Keratinocyte (primary cell): ENCODE results near the gene PLK5. TPM values are rescaled to one million over a fixed set of nuclear protein-coding genes. Genes with fewer than 3 reads are reported as not detected.
"Not testable (repeated sequence)": the region's sequence is repeated elsewhere in the genome, so short reads cannot be mapped to it uniquely, and the experiment has no call there.

ENCODE experiments used
- DNase-seq: peaks from one replicate; pipeline ENCODE4 v3.0.0-alpha.2; 2011; ENCODE audit warnings: low read depth, missing footprints, low spot score
- FAIRE-seq: peaks from 2 replicates; lab custom pipeline; 2011; peaks lifted over from hg19 to GRCh38; lab: Jason Lieb, UNC
- H2AFZ ChIP-seq: 2 replicates; pipeline ENCODE4 v1.6.0; 2012; ENCODE audit warnings: low read length, control low read depth, inconsistent platforms; ENCODE audit not compliant: control insufficient read depth
- H3K27ac ChIP-seq: 2 replicates; pipeline ENCODE4 v1.5.1; 2011; ENCODE audit warnings: low read length; ENCODE audit not compliant: control insufficient read depth, insufficient read depth
- H3K27me3 ChIP-seq: 3 replicates; pipeline ENCODE4 v1.6.0; 2011; ENCODE audit warnings: low read length; ENCODE audit not compliant: control insufficient read depth, insufficient read depth; ENCODE audit errors: extremely low read depth
- H3K36me3 ChIP-seq, 2 experiments: 2 replicates in 1 of 2; 3 replicates in 1 of 2; pipeline ENCODE4 v1.5.1; 2011; ENCODE audit warnings: low read length in 2 of 2, mild to moderate bottlenecking in 1 of 2; ENCODE audit not compliant: control insufficient read depth in 2 of 2, insufficient read depth in 2 of 2; ENCODE audit errors: extremely low read depth in 1 of 2
- H3K4me1 ChIP-seq: 3 replicates; pipeline ENCODE4 v1.5.1; 2011; ENCODE audit warnings: low read length; ENCODE audit not compliant: control insufficient read depth, insufficient read depth; ENCODE audit errors: extremely low read depth
- H3K4me2 ChIP-seq: 3 replicates; pipeline ENCODE4 v1.6.0; 2011; ENCODE audit warnings: low read depth, low read length; ENCODE audit not compliant: control insufficient read depth, insufficient read depth; ENCODE audit errors: extremely low read depth
- H3K4me3 ChIP-seq, 3 experiments: fragments of 200-600 bp in 1 of 3; sonication (generic) in 1 of 3; 2 replicates in 2 of 3; 3 replicates in 1 of 3; pipeline ENCODE4 v1.5.1; 2011 to 2016; ENCODE audit warnings: low read length in 3 of 3, mild to moderate bottlenecking in 3 of 3, control low read depth in 2 of 3, inconsistent platforms in 1 of 3, low read depth in 1 of 3, mixed read lengths in 1 of 3, mixed run types in 1 of 3, moderate library complexity in 1 of 3; ENCODE audit not compliant: control insufficient read depth in 2 of 3, insufficient read depth in 2 of 3; ENCODE audit errors: extremely low read depth in 1 of 3
- H3K79me2 ChIP-seq: 2 replicates; pipeline ENCODE4 v1.6.0; 2012; ENCODE audit warnings: low read length; ENCODE audit not compliant: control insufficient read depth, insufficient read depth
- H3K9ac ChIP-seq: 3 replicates; pipeline ENCODE4 v1.6.0; 2011; ENCODE audit warnings: low read length; ENCODE audit not compliant: control insufficient read depth, insufficient read depth; ENCODE audit errors: extremely low read depth
- H3K9me1 ChIP-seq: 3 replicates; pipeline ENCODE4 v1.6.0; 2011; ENCODE audit warnings: low read length; ENCODE audit not compliant: control insufficient read depth, insufficient read depth; ENCODE audit errors: extremely low read depth
- H3K9me3 ChIP-seq: 2 replicates; pipeline ENCODE4 v1.5.1; 2012; ENCODE audit warnings: low read depth, low read length; ENCODE audit not compliant: control insufficient read depth
- H4K20me1 ChIP-seq: 3 replicates; pipeline ENCODE4 v1.6.0; 2011; ENCODE audit warnings: low read length; ENCODE audit not compliant: control insufficient read depth, insufficient read depth; ENCODE audit errors: extremely low read depth
- EZH2 ChIP-seq: IDR thresholded peaks from one replicate; pipeline ENCODE4 v1.6.1; 2012; ENCODE audit warnings: inconsistent platforms, mild to moderate bottlenecking, low read length, moderate library complexity
- dilution Hi-C: fragments of 300-500 bp; cut with MboI; formaldehyde crosslinking; loops from one replicate; pipeline ENCODE4 v1.7.0; 2020; ENCODE audit warnings: low sequenced_read_pairs; ENCODE audit not compliant: extremely low pct_ligation_motif_present
- polyA plus RNA-seq, 5 experiments: library from polyadenylated mRNA; depleted of rRNA in 3 of 5; stranded (reverse) in 3 of 5; stranded (forward) in 1 of 5; unstranded in 1 of 5; fragments of >200 nt; gene quantifications; 1 replicate in 1 of 5; 2 replicates in 3 of 5; 3 replicates in 1 of 5; pipeline versions ENCODE4 v1.2.1 to v1.2.3, GENCODE V29; 2011 to 2012; ENCODE audit warnings: missing spikeins in 2 of 5, low read depth in 1 of 5, low replicate concordance in 1 of 5
- TF ChIP-seq, protein P1 (sequence below), 3 experiments: IDR thresholded peaks in 1 of 3; conservative IDR thresholded peaks in 1 of 3; optimal IDR thresholded peaks in 1 of 3; 2 replicates in 2 of 3; 3 replicates in 1 of 3; pipeline versions ENCODE3 to v1.5.1; 2011; ENCODE audit warnings: low read length in 3 of 3, mild to moderate bottlenecking in 3 of 3, moderate library complexity in 2 of 3, control low read depth in 1 of 3, inconsistent platforms in 1 of 3; ENCODE audit not compliant: insufficient read depth in 2 of 3; ENCODE audit errors: extremely low read depth in 1 of 3

PLK5 gene
- polyA plus RNA-seq, 1 donor (not counting 4 experiments of a cell fraction or from before 2014, with no cell fraction given), result 0.05 TPM

DNA sequence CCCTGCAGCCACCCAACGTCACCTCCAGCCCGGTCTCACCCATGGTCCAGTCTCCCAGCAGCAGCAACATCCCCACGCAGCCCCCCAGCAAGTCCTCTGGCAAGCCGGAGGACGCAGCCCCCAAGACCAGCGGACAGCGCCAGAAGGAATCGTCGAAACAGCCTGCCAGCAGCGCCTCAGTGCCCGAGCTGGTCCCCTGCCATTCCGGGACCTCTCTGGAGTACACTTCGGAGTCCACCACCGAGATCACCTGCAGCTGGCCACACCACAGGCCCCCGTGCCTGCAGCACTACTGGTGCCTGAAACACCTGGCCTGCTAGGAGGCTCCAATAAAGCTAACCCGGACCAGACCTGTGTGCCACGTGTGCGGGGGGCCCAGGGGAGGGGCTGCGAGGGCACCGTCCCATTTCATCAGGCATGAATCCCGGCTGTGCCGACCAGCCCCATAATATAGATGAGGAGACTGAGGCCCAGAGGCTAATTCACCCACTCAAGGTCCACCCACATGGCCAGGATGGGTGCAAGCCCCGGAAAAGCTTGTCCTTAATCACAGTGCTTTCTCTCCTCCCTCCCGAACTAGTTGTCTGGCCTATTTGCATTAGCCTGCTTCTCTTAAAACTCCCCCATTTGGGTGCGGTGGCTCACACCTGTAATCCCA lies 26.2 kb upstream of the PLK5 start:
- H3K9me3 ChIP-seq, result no peaks in the 10 kb centered on the region
- no peaks in the 10 kb centered on the region for H3K36me3 ChIP-seq
- no peak for DNase-seq
- no peak overlapping the region for H3K9ac ChIP-seq
- no peak overlapping the region for H3K27ac ChIP-seq
- peaks cover 2% of the 10 kb centered on the region for H3K27me3 ChIP-seq
- no peaks in the 10 kb centered on the region for H3K79me2 ChIP-seq
- no peak overlapping the region for H3K4me3 ChIP-seq
- TF ChIP-seq, protein P1, sequence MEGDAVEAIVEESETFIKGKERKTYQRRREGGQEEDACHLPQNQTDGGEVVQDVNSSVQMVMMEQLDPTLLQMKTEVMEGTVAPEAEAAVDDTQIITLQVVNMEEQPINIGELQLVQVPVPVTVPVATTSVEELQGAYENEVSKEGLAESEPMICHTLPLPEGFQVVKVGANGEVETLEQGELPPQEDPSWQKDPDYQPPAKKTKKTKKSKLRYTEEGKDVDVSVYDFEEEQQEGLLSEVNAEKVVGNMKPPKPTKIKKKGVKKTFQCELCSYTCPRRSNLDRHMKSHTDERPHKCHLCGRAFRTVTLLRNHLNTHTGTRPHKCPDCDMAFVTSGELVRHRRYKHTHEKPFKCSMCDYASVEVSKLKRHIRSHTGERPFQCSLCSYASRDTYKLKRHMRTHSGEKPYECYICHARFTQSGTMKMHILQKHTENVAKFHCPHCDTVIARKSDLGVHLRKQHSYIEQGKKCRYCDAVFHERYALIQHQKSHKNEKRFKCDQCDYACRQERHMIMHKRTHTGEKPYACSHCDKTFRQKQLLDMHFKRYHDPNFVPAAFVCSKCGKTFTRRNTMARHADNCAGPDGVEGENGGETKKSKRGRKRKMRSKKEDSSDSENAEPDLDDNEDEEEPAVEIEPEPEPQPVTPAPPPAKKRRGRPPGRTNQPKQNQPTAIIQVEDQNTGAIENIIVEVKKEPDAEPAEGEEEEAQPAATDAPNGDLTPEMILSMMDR (optimal IDR thresholded peaks at IDR 0.05 in 1 of 3, IDR thresholded peaks at IDR 0.05 in 1 of 3, conservative IDR thresholded peaks at IDR 0.05 in 1 of 3; ENCODE audit: extremely low read depth in 1 of 3, insufficient read depth in 2 of 3, low read length in 3 of 3), result no peak
- no peak for TF ChIP-seq EZH2
- H2AFZ ChIP-seq, result no peak overlapping the region
- peaks cover 5% of the 10 kb centered on the region for H3K4me1 ChIP-seq
- no peak overlapping the region for H3K4me2 ChIP-seq
- no peaks in the 10 kb centered on the region for H4K20me1 ChIP-seq
- FAIRE-seq, result no peak
- dilution Hi-C loops, result no loop called here
- no peaks in the 10 kb centered on the region for H3K9me1 ChIP-seq

DNA sequence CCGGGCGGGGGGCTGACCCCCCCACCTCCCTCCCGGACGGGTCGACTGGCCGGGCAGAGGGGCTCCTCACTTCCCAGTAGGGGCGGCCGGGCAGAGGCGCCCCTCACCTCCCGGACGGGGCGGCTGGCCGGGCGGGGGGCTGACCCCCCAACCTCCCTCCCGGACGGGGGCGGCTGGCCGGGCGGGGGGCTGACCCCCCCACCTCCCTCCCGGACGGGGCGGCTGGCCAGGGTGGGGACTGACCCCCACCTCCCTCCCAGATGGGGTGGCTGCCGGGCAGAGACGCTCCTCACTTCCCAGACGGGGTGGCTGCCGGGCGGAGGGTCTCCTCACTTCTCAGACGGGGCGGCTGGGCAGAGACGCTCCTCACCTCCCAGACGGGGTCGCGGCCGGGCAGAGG lies 24.6 kb upstream of the PLK5 start:
- FAIRE-seq, H3K9ac ChIP-seq, H3K4me3 ChIP-seq, DNase-seq, H3K4me2 ChIP-seq, dilution Hi-C loops, H3K4me1 ChIP-seq, H4K20me1 ChIP-seq, H3K9me3 ChIP-seq, H3K79me2 ChIP-seq, H3K27ac ChIP-seq, H3K9me1 ChIP-seq, H3K36me3 ChIP-seq, H2AFZ ChIP-seq: not testable (repeated sequence)
- H3K27me3 ChIP-seq, result peaks cover 17% of the 10 kb centered on the region

DNA sequence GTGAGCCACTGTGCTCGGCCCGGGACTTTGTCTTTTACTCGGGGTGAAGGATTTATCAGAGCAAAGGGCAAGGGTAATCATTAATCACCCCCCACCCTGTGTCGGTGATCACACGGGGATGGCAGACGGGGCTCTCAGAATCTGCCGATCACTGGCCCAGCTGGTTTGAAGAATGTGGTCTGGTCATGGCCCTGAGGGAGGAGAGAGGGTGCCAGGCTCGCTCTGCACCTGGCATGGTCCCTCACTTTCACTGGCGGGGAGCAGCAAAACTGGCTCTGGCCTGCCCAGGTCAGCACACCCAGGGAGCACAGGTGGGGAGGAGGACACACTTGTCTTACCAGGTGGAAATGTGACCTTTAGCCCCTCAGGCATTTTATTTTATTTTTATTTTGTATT lies 22.7 kb upstream of the PLK5 start:
- Histone ChIP-seq H3K27me3 (peaks cover 19% of the 10 kb centered on the region), H3K4me1 (peaks cover 8% of the 10 kb centered on the region), H2AFZ (no peak overlapping the region), H3K36me3 (peaks cover 0 to 2% of the 10 kb centered on the region in 2 experiments), H3K9me1 (no peaks in the 10 kb centered on the region), H3K79me2 (no peaks in the 10 kb centered on the region), H4K20me1 (no peaks in the 10 kb centered on the region), H3K9ac (no peak overlapping the region), H3K27ac (no peak overlapping the region), H3K4me3 (no peak overlapping the region), H3K4me2 (no peak overlapping the region), H3K9me3 (no peaks in the 10 kb centered on the region)
- dilution Hi-C loops, result no loop called here
- DNase-seq (no peak), FAIRE-seq (no peak)
- no peak for TF ChIP-seq EZH2
- TF ChIP-seq, protein P1 (optimal IDR thresholded peaks at IDR 0.05 in 1 of 3, IDR thresholded peaks at IDR 0.05 in 1 of 3, conservative IDR thresholded peaks at IDR 0.05 in 1 of 3; ENCODE audit: extremely low read depth in 1 of 3, insufficient read depth in 2 of 3, low read length in 3 of 3), result no peak
